GM21367 (cell line): ENCODE results near the gene RTKN.
"Not testable (repeated sequence)": the region's sequence is repeated elsewhere in the genome, so short reads cannot be mapped to it uniquely, and the experiment has no call there.

Experiments
- ATAC-seq: cut with Tn5 transposase; IDR thresholded peaks from one replicate; pipeline ENCODE4 v1.9.1; 2021; ENCODE audit not compliant: unreplicated experiment

Gene RTKN

GRCh38 chr2:74439373-74439772, 2.4 kb downstream of the RTKN start:
- ATAC-seq = no peak

- no peak for ATAC-seq
These were observed 3.5 kb downstream of the RTKN start for GRCh38 chr2:74438248-74438647.

GRCh38 chr2:74436848-74437695, 4.7 kb downstream of the RTKN start:
- ATAC-seq = no peak

- ATAC-seq = no peak
These were observed 5.5 kb downstream of the RTKN start for GRCh38 chr2:74436111-74436805.

GRCh38 chr2:74430502-74430901, 11.2 kb downstream of the RTKN start:
- ATAC-seq = no peak

- ATAC-seq = no peak
These were observed 12.0 kb downstream of the RTKN start for GRCh38 chr2:74429487-74430451.

- no peak for ATAC-seq
These were observed 13.1 kb downstream of the RTKN start for GRCh38 chr2:74428675-74429074.

- no peak for ATAC-seq
These were observed 14.2 kb downstream of the RTKN start for GRCh38 chr2:74427551-74427950.

- ATAC-seq = no peak
These were observed 15.5 kb downstream of the RTKN start for GRCh38 chr2:74426181-74426758.

- ATAC-seq = no peak
These were observed 16.2 kb downstream of the RTKN start for GRCh38 chr2:74425523-74425922.

GRCh38 chr2:74424995-74425406, 16.7 kb downstream of the RTKN start:
- no peak for ATAC-seq

- no peak for ATAC-seq
These were observed 17.4 kb downstream of the RTKN start for GRCh38 chr2:74424139-74424992.

GRCh38 chr2:74423231-74424095, 18.3 kb downstream of the RTKN start:
- no peak for ATAC-seq

- ATAC-seq = peak; percentile 80
These were observed 20.4 kb downstream of the RTKN start, which contains the start of the genes C2orf81 and WDR54 for GRCh38 chr2:74421221-74421870. TSS of gene C2orf81 (minus strand) at chr2:74421619. CDS start at chr2:74421560, 59 bp downstream. TSS of gene WDR54 (plus strand) at chr2:74421730. CDS start at chr2:74422154, 424 bp downstream.

- not testable (repeated sequence) for ATAC-seq
These were observed 21.2 kb downstream of the RTKN start for GRCh38 chr2:74420443-74421103.

GRCh38 chr2:74420006-74420405, 21.7 kb downstream of the RTKN start:
- ATAC-seq = no peak

GRCh38 chr2:74419345-74419744, 22.4 kb downstream of the RTKN start:
- ATAC-seq = no peak

GRCh38 chr2:74418312-74418711, 23.4 kb downstream of the RTKN start:
- ATAC-seq = no peak
